ENCODE measurements around the gene SLC1A1. TPM values are rescaled to one million over a fixed set of nuclear protein-coding genes. Genes with fewer than 3 reads are reported as not detected.

SLC1A1 gene
- total RNA-seq, 1 donor from 2014 or later, result 32.1 TPM

- TF ChIP-seq CTCF (conservative IDR thresholded peaks at IDR 0.05; ENCODE audit: low read depth, low read length), result no peak
- no peak for DNase-seq (ENCODE audit: low read depth)
- no peak overlapping the region for H3K4me3 ChIP-seq (ENCODE audit: low read depth, low read length)
Measured at GRCh38 chr9:4563105-4563504, 72.8 kb downstream of the SLC1A1 start.

GRCh38 chr9:4566806-4567205, 76.5 kb downstream of the SLC1A1 start:
- TF ChIP-seq CTCF (conservative IDR thresholded peaks at IDR 0.05; ENCODE audit: low read depth, low read length), result no peak
- DNase-seq (ENCODE audit: low read depth), result no peak
- no peak overlapping the region for H3K4me3 ChIP-seq (ENCODE audit: low read depth, low read length)

- no peak for DNase-seq (ENCODE audit: low read depth)
- TF ChIP-seq CTCF (conservative IDR thresholded peaks at IDR 0.05; ENCODE audit: low read depth, low read length), result no peak
- H3K4me3 ChIP-seq (ENCODE audit: low read depth, low read length), result no peak overlapping the region
Measured at GRCh38 chr9:4567601-4568000, 77.3 kb downstream of the SLC1A1 start.

- TF ChIP-seq CTCF (conservative IDR thresholded peaks at IDR 0.05; ENCODE audit: low read depth, low read length), result no peak
- H3K4me3 ChIP-seq (ENCODE audit: low read depth, low read length), result no peak overlapping the region
- DNase-seq (ENCODE audit: low read depth), result no peak
Measured at GRCh38 chr9:4569101-4569500, 78.8 kb downstream of the SLC1A1 start.

GRCh38 chr9:4572184-4572826, 82.0 kb downstream of the SLC1A1 start:
- DNase-seq (ENCODE audit: low read depth), result no peak
- TF ChIP-seq CTCF (conservative IDR thresholded peaks at IDR 0.05; ENCODE audit: low read depth, low read length), result no peak
- no peak overlapping the region for H3K4me3 ChIP-seq (ENCODE audit: low read depth, low read length)

- no peak for TF ChIP-seq CTCF (conservative IDR thresholded peaks at IDR 0.05; ENCODE audit: low read depth, low read length)
- no peak overlapping the region for H3K4me3 ChIP-seq (ENCODE audit: low read depth, low read length)
- no peak for DNase-seq (ENCODE audit: low read depth)
Measured at GRCh38 chr9:4573176-4573575, 82.9 kb downstream of the SLC1A1 start.

Measured in epithelial cell of proximal tubule (primary cell).